ENCODE measurements around the gene MIER2.
"Not testable (repeated sequence)": the region's sequence is repeated elsewhere in the genome, so short reads cannot be mapped to it uniquely, and the experiment has no call there.

MIER2 gene, protein sequence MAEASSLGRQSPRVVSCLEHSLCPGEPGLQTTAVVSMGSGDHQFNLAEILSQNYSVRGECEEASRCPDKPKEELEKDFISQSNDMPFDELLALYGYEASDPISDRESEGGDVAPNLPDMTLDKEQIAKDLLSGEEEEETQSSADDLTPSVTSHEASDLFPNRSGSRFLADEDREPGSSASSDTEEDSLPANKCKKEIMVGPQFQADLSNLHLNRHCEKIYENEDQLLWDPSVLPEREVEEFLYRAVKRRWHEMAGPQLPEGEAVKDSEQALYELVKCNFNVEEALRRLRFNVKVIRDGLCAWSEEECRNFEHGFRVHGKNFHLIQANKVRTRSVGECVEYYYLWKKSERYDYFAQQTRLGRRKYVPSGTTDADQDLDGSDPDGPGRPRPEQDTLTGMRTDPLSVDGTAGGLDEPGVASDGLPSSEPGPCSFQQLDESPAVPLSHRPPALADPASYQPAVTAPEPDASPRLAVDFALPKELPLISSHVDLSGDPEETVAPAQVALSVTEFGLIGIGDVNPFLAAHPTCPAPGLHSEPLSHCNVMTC

GRCh38 chr19:344625-345319 lies at the start of gene MIER2:
MIER2 (minus strand) TSS chr19:344796; CDS start chr19:344782, 14 bp downstream.
- Histone ChIP-seq H3K9me3 (no peaks in the 10 kb centered on the region), H3K27me3 (no peaks in the 10 kb centered on the region), H3K27ac (peak within 1 kb of the TSS; percentile 78 to 84), H3K36me3 (peaks cover 0 to 14% (median 0%) of the 10 kb centered on the region in 3 donors), H3K4me1 (peaks cover 0 to 36% (median 33%) of the 10 kb centered on the region in 4 donors), H3K4me3 (peak within 1 kb of the TSS; percentile 82 to 96)
- TF ChIP-seq CTCF (IDR thresholded peaks at IDR 0.05): no peak
- intact Hi-C loops (cut with DNase I; ENCODE audit: low total_unique reads): no loop called here
- DNase-seq: peak; percentile 65 to 89

GRCh38 chr19:393560-393959 lies 49.0 kb upstream of the MIER2 start:
- DNase-seq; H3K4me1 ChIP-seq; intact Hi-C loops (cut with DNase I; ENCODE audit: low total_unique reads); H3K27ac ChIP-seq; H3K36me3 ChIP-seq; H3K9me3 ChIP-seq; H3K4me3 ChIP-seq: not testable (repeated sequence)
- H3K27me3 ChIP-seq: peaks cover 0 to 20% of the 10 kb centered on the region in 2 donors

- H3K4me1 ChIP-seq: no peaks in the 10 kb centered on the region
- no peak overlapping the region for H3K4me3 ChIP-seq
- intact Hi-C loops (cut with DNase I; ENCODE audit: low total_unique reads): no loop called here
- TF ChIP-seq CTCF (IDR thresholded peaks at IDR 0.05): no peak
- peaks cover 0 to 29% of the 10 kb centered on the region in 2 donors for H3K27me3 ChIP-seq
- DNase-seq: no peak
- no peaks in the 10 kb centered on the region for H3K36me3 ChIP-seq
- H3K9me3 ChIP-seq: no peaks in the 10 kb centered on the region
- no peak overlapping the region for H3K27ac ChIP-seq
Observed at GRCh38 chr19:392375-392970, 47.9 kb upstream of the MIER2 start.

- no peaks in the 10 kb centered on the region for H3K36me3 ChIP-seq
- H3K27me3 ChIP-seq: peaks cover 0 to 29% of the 10 kb centered on the region in 2 donors
- no peak for DNase-seq
- intact Hi-C loops (cut with DNase I; ENCODE audit: low total_unique reads): no loop called here
- H3K4me3 ChIP-seq: no peak overlapping the region
- no peak overlapping the region for H3K27ac ChIP-seq
- no peaks in the 10 kb centered on the region for H3K9me3 ChIP-seq
- no peaks in the 10 kb centered on the region for H3K4me1 ChIP-seq
- TF ChIP-seq CTCF (IDR thresholded peaks at IDR 0.05): no peak
Observed at GRCh38 chr19:391726-392374, 47.3 kb upstream of the MIER2 start.

DNA sequence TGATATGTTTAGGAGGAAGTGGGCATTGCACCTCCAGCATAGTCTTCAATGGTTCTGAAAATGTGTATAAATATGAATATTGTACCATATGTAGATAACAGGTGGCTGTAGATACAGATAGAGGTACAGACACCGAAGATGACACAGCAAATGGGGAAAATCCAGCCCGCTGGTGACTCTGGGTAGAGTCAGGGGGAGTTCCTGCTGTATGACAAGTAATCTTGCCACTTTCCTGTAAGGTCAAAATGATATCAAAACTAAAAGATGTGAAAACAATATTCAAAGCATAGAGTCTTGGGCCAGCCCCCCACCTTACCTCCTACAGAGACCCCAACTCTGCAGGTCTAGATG lies 46.6 kb upstream of the MIER2 start:
- no peak for TF ChIP-seq CTCF (IDR thresholded peaks at IDR 0.05)
- Histone ChIP-seq H3K27ac (no peak overlapping the region), H3K4me3 (no peak overlapping the region), H3K36me3 (no peaks in the 10 kb centered on the region), H3K27me3 (peaks cover 0 to 29% of the 10 kb centered on the region in 2 donors), H3K4me1 (no peaks in the 10 kb centered on the region), H3K9me3 (no peaks in the 10 kb centered on the region)
- no peak for DNase-seq
- intact Hi-C loops (cut with DNase I; ENCODE audit: low total_unique reads): no loop called here
